ENCODE data around the gene OR8S1.

OR8S1 gene

DNA sequence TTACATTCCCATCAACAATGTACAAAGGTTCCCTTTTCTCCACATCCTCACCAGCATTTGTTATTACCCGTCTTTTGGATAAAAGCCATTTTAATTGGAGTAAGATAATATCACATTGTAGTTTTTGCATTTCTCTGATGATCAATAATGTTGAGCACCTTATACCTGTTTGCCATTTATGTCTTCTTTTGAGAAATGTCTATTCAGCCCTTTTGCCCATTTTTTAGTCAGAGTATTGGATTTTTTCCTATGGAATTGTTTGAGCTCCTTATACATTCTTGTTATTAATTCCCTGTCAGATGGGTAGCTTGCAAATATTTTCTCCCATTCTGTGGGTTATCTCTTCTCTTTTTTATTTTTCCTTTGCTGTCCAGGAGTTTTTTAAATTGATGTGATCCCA lies 10.7 kb upstream of the OR8S1 start:
- TF ChIP-seq POLR2AphosphoS5 (IDR thresholded peaks at IDR 0.05; ENCODE audit: low read depth, low read length) = no peak
- TF ChIP-seq FOXP2 (optimal IDR thresholded peaks at IDR 0.05; ENCODE audit: borderline replicate concordance, extremely low read depth, extremely low read length, insufficient read depth) = no peak
- no peak for TF ChIP-seq SIN3A (IDR thresholded peaks at IDR 0.05; ENCODE audit: borderline replicate concordance, insufficient read depth, low read length)
- TF ChIP-seq TAF1 (IDR thresholded peaks at IDR 0.05; ENCODE audit: borderline replicate concordance, insufficient read depth, low read length) = no peak
- TF ChIP-seq REST (IDR thresholded peaks at IDR 0.05; ENCODE audit: insufficient read depth in 1 of 2, low read depth in 2 of 2, low read length in 2 of 2) = no peak

DNA sequence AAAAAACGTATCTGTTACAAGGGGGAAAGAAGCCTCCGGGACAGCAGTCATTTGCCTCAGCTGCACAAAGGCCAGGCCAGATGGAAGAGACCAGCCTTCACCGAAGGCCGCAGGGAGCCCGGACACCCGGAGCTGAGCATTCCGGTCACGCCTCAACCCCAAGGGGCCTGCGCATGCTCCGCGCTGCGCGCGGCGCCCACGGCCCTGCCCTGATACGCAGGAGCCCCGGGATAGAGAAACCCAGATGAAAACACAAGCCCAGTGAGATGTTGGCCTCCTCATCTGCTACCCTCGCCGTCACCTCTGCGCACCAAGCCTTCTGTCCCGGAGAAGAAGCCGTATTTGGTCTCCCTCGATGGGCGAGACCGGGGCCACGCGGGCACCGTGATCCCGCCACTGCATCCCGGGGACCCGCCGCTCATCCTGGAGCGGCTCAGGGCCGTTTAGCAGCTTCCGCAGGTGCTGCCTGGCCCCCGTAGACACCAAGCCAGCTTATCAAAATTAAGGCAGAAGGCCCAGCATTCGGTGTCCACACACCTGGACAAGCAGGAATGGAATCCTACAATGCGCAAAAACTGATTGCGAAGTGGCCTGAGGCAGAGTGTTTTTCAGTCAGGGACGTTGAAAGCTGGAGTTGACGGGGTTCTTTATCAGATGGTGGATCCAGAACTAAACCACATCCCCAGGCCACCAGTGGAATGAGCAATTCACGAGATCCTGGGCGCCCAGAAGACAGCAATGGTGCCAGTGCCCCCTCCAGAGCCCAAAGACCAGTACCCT lies 2.6 kb downstream of the OR8S1 start:
- TF ChIP-seq POLR2AphosphoS5 (IDR thresholded peaks at IDR 0.05; ENCODE audit: low read depth, low read length) (no peak), TAF1 (IDR thresholded peaks at IDR 0.05; ENCODE audit: borderline replicate concordance, insufficient read depth, low read length) (no peak), REST (IDR thresholded peaks at IDR 0.05; ENCODE audit: insufficient read depth in 1 of 2, low read depth in 2 of 2, low read length in 2 of 2) (no peak), FOXP2 (optimal IDR thresholded peaks at IDR 0.05; ENCODE audit: borderline replicate concordance, extremely low read depth, extremely low read length, insufficient read depth) (no peak), SIN3A (IDR thresholded peaks at IDR 0.05; ENCODE audit: borderline replicate concordance, insufficient read depth, low read length) (no peak)

DNA sequence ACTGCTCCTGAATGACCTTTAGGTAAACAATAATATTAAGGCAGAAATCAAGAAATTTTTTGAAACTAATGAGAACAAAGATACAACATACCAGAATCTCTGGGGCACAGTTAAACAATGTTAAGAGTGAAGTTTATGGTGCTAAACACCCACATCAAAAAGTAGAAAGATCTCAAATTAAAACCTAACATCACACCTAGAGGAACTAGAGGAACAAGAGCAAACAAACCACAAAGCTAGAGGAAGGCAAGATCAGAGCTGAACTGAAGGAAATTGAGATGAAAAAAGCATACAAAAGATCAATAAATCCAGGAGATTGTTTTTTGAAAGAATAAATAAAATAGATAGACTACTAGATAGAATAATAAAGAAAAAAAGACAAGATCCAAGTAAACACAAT lies 7.2 kb downstream of the OR8S1 start:
- no peak for TF ChIP-seq SIN3A (IDR thresholded peaks at IDR 0.05; ENCODE audit: borderline replicate concordance, insufficient read depth, low read length)
- no peak for TF ChIP-seq TAF1 (IDR thresholded peaks at IDR 0.05; ENCODE audit: borderline replicate concordance, insufficient read depth, low read length)
- no peak for TF ChIP-seq POLR2AphosphoS5 (IDR thresholded peaks at IDR 0.05; ENCODE audit: low read depth, low read length)
- TF ChIP-seq FOXP2 (optimal IDR thresholded peaks at IDR 0.05; ENCODE audit: borderline replicate concordance, extremely low read depth, extremely low read length, insufficient read depth) = no peak
- TF ChIP-seq REST (IDR thresholded peaks at IDR 0.05; ENCODE audit: insufficient read depth in 1 of 2, low read depth in 2 of 2, low read length in 2 of 2) = no peak

GRCh38 chr12:48536602-48537001 lies 11.2 kb downstream of the OR8S1 start:
- TF ChIP-seq FOXP2 (optimal IDR thresholded peaks at IDR 0.05; ENCODE audit: borderline replicate concordance, extremely low read depth, extremely low read length, insufficient read depth) (no peak), TAF1 (IDR thresholded peaks at IDR 0.05; ENCODE audit: borderline replicate concordance, insufficient read depth, low read length) (no peak), POLR2AphosphoS5 (IDR thresholded peaks at IDR 0.05; ENCODE audit: low read depth, low read length) (no peak), SIN3A (IDR thresholded peaks at IDR 0.05; ENCODE audit: borderline replicate concordance, insufficient read depth, low read length) (no peak), REST (IDR thresholded peaks at IDR 0.05; ENCODE audit: insufficient read depth in 1 of 2, low read depth in 2 of 2, low read length in 2 of 2) (no peak)

Measured in PFSK-1 (cell line).